Cardiac fibroblast (primary cell): ENCODE measurements around the gene NLRP3.

Experiments
- DNase-seq, 2 donors: peaks; one replicate each; pipeline versions ENCODE4 v3.0.0 to v3.0.0-alpha.2; 2010; ENCODE audit warnings: low read depth in 2 of 2
- H3K4me3 ChIP-seq, 2 donors: replicated peaks in 1 of 2; 1 replicate in 1 of 2; 2 replicates in 1 of 2; pipeline ENCODE4 v1.5.1; 2011; ENCODE audit warnings: low read depth in 2 of 2, low read length in 2 of 2, mild to moderate bottlenecking in 2 of 2, moderate library complexity in 1 of 2
- TF ChIP-seq, protein P1 (sequence below): IDR thresholded peaks from one replicate; pipeline ENCODE4 v1.5.1; 2011; ENCODE audit warnings: low read depth, mild to moderate bottlenecking, low read length, inconsistent platforms

NLRP3 gene

DNA sequence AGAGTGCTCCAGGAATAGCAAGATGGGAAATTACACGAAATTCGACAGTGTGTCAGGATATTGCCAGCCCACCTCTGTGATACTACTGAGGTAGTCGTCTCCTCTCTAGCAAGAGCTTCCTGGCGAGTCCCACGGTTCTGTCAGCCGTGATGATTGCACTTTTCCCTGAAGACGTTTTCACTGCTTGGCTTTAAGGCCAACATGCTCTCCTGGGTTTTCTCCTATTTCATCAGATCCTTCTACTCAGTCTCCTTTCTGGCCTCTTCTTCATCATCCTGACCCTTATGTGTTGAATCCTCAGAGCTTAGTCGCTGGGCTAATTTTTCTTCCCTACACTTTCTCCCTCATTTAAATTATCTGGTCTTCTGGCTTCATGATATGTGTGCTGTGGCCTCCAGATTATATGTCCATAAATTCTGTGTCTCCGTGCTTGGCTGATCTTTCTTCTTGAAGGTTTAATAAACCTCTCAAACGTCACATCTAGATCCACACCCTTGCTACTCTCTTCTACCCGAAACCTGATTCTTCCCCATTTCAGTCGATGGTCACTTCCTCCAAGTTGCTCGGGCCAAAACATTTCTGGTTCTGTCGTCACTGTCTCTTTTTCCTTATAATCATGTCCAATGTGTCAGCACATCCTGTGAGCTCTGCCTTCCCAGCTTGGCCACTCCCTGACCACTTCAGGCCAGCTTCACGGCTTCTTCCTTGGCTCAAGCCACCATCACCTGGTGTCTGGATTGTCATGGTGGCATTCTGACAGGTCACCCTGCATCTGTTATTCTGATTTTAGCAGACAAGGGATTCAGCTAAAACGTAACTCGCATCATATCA, 29.8 kb downstream of the NLRP3 start:
- no peak for DNase-seq
- no peak overlapping the region for H3K4me3 ChIP-seq
- TF ChIP-seq, protein P1, sequence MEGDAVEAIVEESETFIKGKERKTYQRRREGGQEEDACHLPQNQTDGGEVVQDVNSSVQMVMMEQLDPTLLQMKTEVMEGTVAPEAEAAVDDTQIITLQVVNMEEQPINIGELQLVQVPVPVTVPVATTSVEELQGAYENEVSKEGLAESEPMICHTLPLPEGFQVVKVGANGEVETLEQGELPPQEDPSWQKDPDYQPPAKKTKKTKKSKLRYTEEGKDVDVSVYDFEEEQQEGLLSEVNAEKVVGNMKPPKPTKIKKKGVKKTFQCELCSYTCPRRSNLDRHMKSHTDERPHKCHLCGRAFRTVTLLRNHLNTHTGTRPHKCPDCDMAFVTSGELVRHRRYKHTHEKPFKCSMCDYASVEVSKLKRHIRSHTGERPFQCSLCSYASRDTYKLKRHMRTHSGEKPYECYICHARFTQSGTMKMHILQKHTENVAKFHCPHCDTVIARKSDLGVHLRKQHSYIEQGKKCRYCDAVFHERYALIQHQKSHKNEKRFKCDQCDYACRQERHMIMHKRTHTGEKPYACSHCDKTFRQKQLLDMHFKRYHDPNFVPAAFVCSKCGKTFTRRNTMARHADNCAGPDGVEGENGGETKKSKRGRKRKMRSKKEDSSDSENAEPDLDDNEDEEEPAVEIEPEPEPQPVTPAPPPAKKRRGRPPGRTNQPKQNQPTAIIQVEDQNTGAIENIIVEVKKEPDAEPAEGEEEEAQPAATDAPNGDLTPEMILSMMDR = no peak

DNA sequence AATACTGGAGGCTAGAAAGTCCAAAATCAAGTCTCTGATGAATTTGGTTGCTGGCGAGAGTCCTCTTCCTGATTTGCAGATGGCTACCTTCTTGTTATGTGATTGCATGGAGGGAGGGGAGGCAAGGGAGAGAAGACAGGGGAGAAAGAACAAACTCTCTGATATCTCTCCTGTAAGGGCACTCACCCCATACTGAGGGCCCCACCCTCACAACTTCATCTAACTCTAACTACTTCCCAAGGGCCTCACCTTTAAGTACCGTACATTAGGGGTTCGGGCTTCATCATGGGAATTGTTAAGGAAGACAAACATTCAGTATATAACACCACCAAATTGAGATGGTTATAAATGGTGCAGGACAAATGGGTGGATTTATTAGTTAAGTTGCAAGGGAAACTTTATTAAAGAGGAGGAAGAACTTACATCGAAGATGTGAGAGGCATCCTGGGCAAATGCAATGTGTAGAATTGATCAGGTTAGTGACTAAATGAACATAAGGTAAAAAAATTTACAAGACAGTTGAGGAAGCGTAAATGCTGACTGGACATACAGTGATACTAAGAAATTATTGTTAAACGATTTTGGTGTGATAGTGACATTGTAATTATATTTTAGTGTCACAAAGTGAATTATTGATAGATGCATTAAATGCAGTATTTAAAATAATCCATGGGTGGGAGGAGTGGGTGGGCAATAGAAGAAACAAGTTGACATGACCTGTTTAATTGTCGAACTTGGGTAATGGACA, 31.4 kb downstream of the NLRP3 start:
- DNase-seq = no peak
- H3K4me3 ChIP-seq = no peak overlapping the region

DNA sequence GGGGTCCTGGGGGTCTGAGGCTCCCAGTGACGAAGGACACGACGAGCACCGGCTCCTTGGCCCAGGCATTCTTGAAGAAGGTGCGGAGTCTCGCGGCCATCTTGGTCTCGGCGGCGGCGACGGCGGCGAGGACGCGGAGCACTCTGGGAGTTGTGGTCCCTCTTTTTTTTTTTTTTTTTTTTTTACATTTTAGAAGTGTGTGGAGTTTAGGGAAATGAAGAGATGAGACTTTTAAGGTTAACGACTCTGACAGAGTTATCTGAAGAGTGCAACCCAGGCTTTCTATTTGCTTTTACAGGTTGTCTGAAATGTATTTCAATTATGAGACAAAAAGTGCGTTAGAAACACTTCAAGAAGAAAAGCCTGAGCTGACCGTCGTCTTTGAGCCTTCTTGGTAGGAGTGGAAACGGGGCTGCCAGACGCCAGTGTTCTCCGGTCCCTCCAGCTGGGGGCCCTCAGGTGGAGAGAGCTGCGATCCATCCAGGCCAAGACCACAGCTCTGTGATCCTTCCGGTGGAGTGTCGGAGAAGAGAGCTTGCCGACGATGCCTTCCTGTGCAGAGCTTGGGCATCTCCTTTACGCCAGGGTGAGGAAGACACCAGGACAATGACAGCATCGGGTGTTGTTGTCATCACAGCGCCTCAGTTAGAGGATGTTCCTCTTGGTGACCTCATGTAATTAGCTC, 32.3 kb downstream of the NLRP3 start:
- TF ChIP-seq, protein P1 = no peak
- peak overlapping the region; percentile 36 to 45 for H3K4me3 ChIP-seq
- DNase-seq = peak; percentile 68 to 76

More for the DNA sequence above, 31.4 kb downstream of the NLRP3 start:
- TF ChIP-seq, protein P1 = no peak

DNA sequence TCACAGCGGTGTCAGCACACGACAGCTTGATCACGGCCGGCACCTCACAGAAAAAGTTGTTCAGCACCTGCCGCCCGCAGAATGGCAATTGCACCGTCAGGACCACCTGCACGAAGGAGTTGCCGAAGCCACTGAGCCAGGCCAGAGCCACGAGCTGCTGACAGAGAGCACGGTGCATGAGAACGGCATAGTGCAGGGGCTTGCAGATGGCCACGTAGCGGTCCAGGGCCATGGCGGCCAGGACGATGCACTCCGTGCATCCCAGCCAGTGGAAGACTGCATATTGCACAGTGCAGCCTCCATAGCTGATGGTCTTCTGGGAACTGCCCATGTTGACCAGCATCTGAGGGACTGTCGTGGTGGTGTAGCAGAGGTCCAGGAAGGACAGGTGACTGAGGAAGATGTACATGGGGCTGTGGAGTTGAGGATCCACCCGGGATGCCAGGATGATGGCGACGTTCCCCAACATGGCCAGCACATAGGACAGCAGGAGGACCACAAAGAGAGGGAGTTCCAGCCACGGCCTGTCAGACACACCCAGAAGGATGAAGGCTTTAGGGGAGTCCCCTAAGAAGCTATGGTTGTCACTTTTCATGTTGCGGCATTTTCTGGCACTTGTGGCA, 35.5 kb downstream of the NLRP3 start:
- H3K4me3 ChIP-seq = no peak overlapping the region
- TF ChIP-seq, protein P1 = no peak
- no peak for DNase-seq

DNA sequence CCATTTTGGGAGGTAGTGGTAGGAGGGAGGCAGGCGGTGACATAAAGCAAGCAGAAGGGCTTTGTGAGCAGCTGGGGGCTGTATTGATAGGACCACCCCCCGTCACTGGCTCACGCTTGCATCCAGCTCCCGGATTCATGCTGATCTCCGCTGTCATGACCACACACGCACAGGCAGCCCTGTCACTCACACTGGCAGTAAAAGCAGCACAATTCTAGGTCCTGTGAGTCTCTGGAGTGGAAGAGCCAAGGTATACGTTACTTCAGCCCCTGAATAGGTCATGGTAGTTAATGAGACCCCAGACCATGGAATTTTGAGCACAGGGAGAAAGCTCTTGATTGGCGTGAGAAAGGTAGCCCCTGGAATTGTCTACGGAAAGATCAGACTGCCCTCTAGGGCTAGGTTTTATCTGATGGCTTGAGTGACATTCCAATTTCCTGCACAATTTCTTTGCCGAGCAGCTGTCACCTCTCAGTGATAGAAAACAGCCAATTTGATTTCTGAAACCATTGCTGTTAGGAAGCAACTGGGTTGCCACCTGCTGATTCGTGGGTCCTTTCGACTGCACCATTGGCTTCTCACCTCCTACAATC, 36.6 kb downstream of the NLRP3 start:
- no peak overlapping the region for H3K4me3 ChIP-seq
- TF ChIP-seq, protein P1 = no peak
- no peak for DNase-seq

DNA sequence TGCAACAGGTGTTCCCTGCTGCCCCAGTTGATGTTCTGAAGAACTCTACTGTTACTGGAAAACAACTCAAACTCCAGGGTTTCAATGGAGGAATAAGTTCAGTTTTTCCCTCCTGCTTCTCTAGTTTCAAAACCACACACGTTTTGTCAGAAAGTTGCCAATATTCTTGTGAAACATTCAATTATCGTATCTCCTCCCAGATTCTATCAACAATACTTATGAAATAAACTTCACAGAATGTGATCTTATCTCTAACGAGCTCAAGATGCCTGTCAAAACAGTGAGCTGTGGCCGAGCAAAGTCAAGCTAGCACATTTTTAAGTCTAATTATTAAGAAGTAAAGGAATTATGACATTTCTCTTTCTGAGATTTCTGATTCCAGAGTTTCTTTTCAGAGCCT, 37.3 kb downstream of the NLRP3 start:
- DNase-seq = no peak
- no peak overlapping the region for H3K4me3 ChIP-seq
- TF ChIP-seq, protein P1 = no peak
